GM21737 (cell line): Measurements from ENCODE around the gene KLF16.

Experiments
- ATAC-seq: cut with Tn5 transposase; IDR thresholded peaks from one replicate; pipeline ENCODE4 v1.9.1; 2021; ENCODE audit warnings: mild to moderate bottlenecking, moderate library complexity; ENCODE audit not compliant: unreplicated experiment

The KLF16 gene

DNA sequence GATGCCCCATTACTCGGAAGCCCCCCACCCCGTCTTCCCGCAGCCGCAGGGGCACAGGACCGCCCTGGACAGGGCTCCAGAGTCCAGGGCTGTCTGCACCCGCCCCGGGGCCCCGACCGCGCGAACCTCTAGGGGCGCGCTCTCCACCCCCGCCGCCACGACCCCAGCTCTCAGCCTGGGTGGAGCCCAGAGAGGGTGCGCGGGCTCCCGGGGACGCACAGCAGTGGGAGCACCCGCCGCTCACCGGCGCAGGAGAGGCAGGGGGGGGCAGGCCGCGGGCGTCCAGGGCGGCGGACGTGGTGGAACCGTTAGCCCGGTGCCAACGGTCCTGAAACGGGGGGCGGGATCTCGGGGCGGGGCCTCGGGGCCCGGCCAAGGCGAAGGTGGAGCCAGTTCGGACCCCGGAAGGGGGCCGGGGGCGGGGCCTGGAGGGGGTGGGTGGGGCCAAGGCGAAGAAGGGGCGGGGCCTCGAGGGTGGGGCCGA lies 51.4 kb downstream of the KLF16 start, which contains the start of gene ATP8B3:
ATP8B3 (minus strand) TSS at position 335 of the 484 bp plus-strand sequence. CDS start 540 bp downstream, outside the sequence.
- peak; percentile 14 for ATAC-seq

DNA sequence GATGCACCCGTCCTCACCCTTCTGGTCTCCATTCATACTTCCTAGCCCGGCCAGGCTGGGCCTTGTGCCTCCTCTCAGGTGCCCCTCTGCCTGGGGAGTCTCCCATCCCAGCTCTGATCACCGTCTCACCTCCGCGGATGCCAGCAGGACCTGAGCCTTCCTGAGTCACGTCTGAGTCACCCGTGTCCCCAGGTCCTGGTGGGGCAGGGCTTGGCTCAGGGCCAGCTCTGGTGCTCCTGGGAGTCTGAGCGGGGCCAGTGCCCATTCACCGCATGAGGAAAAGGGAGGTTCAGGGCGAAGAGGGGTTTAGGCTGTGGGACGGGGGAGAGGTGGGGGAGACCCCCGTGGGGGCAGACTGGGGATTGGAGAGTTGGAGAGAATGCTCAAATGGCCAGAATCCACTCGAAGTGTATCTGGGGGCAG lies 51.9 kb downstream of the KLF16 start:
- ATAC-seq, result no peak

DNA sequence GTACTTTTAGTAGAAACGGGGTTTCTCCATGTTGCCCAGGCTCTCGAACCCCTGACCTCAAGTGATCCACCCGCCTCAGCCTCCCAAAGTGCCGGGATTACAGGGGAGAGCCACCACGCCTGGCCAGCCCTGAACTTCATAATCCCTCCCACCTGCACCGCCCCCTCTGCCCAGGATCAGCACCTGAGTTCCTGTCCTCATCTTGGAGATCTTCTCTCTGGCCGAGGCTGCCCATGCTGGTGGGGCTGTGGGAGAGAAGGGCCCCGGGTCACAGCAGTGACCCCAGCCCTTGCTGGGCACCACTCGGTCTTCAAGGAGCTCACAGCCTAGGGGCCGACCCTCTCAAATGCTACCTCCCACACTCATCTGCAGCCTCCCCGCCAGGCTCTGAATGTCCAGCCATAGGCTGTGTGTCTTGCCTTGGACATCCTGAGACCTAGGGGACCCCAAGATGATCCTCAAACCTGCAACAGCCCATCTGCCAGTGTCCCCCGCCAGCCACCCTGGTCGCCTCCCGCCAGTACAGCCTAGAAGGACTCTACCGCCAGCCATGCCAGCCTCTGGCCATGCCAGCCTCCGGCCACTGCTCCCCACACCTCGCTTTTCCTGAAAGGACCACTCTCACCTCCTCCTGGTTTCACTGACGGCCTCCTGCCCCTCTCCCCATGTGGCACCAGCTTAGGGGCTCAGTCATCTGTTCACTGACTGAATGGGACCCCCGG lies 52.8 kb downstream of the KLF16 start:
- ATAC-seq, result no peak

GRCh38 chr19:1809678-1810077 lies 53.7 kb downstream of the KLF16 start:
- ATAC-seq, result no peak

DNA sequence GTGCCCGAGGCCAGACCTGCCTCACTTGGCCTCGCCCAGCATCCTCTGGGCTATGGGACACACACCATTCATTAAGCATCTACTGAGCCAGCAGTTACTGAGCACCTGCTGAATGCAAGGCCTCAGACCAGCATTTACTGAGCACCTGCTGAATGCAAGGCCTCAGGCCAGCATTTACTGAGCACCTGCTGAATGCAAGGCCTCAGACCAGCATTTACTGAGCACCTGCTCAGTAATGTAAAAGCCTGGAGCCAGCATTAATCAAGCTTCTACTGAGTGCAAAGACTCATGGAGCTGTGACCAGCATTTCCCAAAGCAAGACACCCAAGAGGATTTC lies 55.0 kb downstream of the KLF16 start:
- no peak for ATAC-seq

DNA sequence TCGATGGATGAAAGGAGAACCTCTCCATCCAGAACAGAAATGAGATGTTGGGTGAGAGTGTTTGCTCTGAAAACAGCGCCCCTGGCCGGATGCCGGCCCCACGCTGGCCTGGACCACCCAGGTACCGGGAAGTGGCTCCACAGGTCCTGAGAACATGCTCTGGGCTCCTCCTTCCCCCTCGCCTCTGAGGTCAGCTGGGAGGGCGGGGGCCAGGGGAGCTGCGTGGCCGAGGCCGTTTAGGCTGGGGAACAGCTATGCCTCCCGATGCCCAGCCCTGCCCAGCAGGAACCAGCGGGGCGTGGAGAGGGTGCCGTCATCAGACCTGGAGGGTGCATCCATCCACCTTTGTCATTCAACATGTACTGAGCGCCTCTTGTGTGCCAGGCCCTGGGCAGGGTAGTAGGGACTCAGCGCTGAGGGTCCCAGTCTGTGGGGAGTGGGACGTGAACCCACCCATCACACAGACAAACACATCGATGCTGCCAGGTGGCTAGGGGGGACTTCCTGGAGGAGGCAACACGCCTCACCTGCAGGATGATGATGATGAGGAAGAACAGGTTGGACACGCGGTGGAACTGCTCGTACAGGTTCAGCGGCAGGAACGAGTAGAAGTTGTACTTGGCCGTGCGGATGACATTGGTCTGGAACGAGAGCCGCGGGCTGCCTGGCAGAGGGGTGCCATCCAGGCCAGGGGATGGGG lies 55.5 kb downstream of the KLF16 start:
- no peak for ATAC-seq

GRCh38 chr19:1807030-1807694 lies 56.2 kb downstream of the KLF16 start:
- ATAC-seq, result no peak

GRCh38 chr19:1806184-1807029 lies 57.0 kb downstream of the KLF16 start:
- ATAC-seq, result no peak

GRCh38 chr19:1805401-1806183 lies 57.8 kb downstream of the KLF16 start:
- ATAC-seq, result no peak

DNA sequence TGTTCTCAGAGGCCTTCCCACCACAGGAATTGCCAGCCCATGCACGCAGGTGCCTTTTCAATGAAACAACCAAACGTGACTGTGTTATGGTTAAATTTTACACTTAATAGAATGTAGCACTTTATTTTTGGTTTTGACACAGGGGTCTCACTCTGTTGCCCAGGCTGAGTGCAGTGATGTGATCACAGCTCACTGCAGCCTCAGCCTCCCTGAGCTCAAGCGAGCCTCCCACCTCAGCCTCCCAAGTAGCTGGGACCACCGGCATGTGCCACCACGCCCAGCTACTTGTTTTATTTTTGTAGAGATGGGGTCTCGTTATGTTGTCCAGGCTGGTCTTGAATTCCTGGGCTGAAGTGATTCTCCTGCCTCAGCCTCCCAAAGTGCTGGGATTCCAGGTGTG lies 58.5 kb downstream of the KLF16 start:
- ATAC-seq, result no peak
